GM18858 (cell line): ENCODE results near the gene NHLRC3.
"Not testable (repeated sequence)": the region's sequence is repeated elsewhere in the genome, so short reads cannot be mapped to it uniquely, and the experiment has no call there.

Source experiments
- ATAC-seq: cut with Tn5 transposase; IDR thresholded peaks from one replicate; pipeline ENCODE4 v1.9.1; 2021; ENCODE audit not compliant: unreplicated experiment

Gene NHLRC3

DNA sequence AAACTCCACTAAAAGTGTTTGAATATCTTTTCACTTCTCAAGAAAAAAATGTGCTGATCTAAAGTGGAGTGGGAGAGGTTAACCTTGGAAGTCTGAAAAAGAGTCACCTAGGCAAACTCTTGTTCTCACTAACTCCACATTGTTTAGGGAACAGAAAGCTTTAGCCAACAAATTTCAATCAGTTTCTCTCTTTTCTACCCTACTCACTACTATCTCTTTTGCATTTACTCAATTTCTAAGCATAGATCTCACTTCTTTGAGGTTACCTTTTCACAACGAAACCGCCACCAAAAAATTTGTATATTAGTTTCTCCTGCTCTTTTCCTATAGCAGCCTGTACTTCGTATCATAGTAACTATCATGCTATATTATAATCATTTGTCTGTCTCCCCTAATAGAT is 6.3 kb downstream of the NHLRC3 start:
- ATAC-seq: peak; percentile 86

DNA sequence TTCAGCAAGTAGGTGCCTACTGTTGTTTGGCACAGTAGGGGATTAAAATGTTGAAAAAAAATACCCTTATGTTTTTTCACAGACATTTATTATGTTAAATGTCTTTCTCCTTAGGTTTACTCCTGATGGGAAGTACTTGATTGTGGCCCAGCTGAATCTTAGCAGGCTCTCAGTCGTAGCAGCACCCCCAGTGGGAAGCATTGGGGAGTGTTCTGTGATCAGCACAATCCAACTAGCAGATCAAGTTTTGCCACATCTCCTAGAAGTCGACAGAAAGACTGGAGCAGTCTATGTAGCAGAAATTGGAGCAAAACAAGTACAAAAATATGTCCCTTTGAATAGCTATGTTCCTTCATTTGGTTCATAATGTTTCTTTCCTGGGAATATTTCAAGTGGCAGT is 9.3 kb downstream of the NHLRC3 start:
- ATAC-seq: no peak

DNA sequence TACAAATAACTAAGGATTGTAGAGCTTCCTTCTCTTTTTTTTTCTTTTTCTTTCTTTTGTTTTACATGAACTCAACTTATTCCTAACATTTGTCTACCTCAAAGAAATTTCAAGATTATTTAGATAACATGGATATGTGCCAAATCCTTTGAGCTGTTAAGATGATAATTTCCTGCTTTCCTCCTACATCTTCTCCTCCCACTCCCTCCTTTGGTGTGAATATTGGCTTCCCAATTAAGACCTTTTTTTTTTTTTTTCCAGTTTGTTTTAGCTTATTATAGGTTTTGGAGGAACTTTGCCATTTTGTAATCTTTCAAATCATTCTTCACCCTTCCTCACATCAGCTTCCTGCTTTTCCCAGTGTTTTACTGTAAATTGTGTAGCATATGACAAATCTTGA is 10.6 kb downstream of the NHLRC3 start:
- no peak for ATAC-seq

DNA sequence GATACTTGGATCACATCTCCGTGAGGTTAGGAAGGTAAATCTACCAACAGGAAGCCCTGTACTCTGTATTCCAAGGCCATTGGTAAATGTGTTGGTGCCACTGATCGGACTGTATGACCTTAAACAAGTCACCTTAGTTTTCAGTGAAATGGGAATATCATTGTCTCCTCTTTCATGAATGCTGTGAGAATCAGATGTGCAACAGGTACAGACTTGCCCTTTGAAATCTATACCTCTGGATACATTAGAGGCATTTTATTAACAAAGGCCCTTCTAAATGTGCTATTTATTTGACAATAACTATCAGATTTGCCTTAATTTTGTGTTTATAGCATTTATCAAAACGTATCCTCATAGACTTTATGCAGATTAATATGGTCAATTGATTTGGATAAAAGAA is 11.0 kb downstream of the NHLRC3 start:
- ATAC-seq: no peak

DNA sequence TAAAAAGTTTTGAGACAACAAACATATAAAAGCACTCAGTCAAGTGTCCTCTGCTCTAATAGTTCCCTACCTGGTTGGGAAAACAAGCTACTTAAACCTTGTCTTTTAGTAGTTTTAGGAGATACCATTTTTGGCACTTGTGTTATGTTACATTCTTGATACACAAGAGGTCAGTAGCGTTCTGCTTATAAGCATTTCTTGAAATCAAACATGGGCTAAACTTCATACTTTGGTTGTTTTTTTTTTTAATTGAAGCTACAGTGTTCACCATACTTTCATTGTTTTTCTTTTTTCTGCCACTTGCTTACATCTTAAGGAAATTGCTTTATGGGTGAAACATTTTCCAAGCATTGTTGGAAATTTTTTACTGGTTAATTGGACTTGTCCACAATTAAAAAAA is 12.9 kb downstream of the NHLRC3 start:
- no peak for ATAC-seq

DNA sequence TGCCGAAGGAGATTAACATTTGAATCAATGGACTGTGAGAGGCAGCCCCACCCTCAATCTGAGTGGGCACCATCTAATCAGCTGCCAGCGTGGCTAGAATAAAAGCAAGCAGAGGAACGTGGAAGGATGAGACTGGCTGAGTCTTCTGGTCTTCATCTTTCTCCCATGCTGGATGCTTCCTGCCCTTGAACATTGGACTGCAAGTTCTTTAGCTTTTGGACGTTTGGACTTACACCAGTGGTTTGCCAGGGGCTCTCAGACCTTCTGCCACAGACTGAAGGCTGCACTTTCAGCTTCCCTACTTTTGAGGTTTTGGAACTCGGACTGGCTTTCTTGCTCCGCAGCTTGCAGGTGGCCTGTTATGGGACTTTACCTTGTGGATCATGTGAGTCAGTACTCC is 14.7 kb downstream of the NHLRC3 start:
- ATAC-seq: no peak

DNA sequence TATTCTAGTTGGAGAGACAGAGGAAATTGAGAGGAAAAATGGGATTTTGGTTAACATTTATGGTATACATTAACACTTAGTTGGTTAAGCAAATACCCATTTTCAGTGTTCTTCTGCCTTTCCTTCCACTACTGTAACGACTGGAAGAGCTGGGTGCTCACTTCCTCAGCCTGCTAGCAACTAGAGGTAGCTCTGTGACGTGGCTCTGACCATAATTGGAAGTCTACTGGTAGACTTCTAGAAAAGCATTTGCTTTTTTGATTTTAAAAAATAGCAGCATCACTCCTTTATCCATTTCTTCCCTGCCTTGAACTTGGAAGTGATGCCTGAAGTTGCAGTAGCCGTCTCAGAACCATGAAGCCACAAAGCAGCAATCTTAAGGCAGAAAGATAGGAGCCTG is 15.9 kb downstream of the NHLRC3 start:
- no peak for ATAC-seq

DNA sequence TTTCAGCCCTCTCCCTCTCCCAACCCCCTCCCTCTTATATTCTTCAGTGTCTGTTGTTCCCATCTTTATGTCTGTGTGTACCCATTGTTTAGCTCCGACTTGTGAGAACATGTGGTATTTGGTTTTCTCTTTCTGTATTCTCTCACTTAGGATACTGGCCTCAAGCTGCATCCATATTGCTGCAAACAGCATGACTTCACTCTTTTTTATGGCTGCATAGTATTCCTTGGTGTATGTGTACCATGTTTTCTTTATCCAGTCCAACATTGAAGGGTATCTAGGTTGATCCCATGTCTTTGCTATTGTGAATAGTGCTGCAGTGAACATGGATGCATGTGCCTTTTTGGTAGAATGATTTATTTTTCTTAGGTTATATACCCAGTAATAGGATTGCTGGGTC is 17.8 kb downstream of the NHLRC3 start:
- ATAC-seq: no peak

DNA sequence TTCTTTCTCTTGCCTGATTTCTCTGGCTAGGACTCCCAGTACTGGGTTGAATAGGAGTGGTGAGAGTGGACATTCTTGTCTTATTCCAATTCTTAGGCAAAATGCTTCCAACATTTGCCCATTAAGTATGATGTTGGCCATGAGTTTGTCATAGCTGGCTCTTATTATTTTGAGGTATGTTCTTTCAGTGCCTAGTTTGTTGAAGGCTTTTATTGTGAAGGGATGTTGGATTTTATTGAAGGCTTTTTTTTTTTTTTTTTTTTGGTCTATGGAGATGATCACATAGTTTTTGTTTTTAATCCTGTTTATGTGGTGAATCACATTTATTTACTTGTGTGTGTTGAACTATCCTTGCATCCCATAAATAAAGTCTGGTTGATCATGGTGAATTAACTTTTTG is 19.8 kb downstream of the NHLRC3 start:
- ATAC-seq: no peak

DNA sequence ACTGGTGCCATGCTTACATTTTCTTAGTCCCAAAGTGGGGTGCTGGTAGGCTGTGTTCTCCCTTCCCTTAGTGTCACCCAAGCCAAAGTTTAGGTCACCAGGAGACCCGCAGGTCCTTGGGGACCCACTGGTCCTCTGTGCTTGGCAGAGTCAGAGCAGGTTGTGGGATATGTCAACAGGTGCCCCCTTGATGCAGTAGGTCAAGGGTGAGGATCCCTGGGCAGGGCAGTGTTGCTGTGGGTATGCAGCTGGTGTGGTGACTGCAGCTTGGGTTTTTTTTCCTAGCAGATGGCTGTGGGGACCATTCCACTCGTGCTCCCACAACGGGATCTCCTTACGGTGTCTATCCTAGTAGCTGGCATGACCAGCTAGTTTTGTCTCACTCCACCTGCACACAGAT is 23.7 kb downstream of the NHLRC3 start:
- ATAC-seq: no peak

DNA sequence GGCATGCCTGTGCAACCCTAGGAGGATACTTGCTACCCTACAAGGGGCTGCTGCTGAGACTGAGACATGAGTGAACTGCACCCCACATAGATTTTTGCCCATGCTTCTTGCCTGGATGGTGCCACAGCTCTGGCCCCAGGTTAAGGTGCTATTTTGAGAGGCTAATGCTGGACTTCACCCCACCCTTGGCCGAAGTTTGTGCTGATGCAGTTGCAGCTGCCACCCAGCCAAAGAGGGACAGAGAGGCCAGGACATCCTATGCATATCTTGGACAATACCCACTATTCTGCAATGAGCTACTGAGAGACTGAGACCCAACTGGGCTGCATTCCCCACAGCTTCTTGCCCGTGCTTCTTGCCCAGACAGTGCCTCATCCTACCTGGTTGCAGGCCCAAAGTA is 34.6 kb downstream of the NHLRC3 start:
- no peak for ATAC-seq

DNA sequence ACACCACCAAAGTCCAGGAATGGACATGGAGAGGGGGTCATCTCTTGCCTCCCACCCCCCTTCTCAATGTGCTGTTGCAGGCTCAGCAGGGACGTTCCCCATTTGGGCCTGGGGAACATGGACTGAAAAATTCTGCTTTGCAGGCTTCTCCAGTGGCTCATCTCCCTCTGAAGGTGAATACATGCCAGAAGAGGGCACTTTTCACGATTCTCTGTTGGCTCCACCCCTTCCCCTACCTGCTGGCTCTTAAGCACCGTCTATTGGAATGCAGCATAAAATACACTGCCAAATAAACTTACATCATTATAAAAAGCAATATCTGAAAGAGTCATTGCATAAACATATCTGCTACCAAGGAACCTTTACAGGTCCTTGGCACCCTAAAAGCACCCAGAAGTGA is 35.7 kb downstream of the NHLRC3 start:
- no peak for ATAC-seq

DNA sequence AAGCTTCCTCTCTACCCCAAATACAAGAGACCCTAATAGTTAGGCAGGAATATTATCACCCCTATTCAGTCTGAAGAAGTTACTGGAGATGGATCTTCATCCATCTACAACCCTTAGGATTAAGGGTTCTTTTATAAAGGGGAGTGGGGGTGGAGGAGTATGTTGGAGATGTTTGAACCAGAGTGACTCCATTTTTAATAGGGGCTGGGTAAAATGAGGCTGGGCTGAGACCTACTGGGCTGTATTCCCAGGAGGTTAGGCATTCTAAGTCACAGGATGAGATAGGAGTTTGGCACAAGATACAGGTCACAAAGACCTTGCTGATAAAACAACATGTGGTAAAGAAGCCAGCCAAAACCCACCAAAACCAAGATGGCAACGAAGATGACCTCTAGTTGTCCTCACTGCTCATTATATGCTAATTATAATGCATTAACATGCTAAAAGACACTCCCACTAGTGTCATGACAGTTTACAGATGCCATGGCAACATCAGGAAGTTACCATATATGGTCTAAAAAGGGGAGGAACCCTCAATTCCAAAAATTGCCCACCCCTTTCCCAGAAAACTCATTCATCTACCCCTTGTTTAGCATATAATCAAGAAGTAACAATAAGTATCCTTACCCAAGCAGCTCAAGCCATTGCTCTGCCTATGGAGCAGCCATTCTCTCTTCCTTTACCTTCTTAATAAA is 48.1 kb downstream of the NHLRC3 start:
- not testable (repeated sequence) for ATAC-seq

DNA sequence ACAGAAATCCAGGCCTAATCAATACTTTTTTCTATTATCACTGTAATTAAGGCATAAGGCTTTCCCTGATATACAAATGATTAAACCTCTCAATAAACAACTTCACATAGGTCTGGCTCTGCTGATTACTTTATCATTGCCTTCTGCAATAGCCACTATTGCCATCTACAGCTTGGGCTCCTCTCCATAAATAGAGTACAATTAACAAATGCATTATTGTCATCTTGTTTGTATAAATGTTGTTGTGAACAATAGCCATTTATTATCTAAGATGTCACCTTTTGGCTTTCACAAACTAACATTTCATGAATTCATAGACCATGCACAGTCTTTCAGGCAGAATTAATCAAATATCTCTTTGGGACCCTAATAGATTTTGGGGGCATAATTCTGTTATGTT is 53.3 kb downstream of the NHLRC3 start:
- ATAC-seq: no peak

DNA sequence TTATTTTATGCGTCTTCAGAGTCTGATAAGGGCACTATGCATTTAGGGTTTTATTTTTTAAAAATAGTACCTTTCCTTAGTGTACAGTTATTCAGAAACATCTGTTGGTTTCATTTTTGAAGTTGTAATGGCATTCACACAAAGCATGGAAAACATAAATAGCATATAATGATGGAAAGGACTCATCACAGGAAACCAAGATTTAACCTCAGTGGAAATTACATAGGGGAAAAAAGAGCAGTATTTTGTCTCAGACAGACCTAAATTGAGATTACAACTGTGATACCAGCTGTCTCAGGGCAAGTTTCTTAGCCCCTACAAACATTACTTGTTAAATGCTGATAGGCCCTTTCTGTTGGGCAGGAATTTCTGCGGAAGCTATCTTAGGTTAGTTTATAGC is 57.2 kb downstream of the NHLRC3 start:
- ATAC-seq: peak; percentile 67

DNA sequence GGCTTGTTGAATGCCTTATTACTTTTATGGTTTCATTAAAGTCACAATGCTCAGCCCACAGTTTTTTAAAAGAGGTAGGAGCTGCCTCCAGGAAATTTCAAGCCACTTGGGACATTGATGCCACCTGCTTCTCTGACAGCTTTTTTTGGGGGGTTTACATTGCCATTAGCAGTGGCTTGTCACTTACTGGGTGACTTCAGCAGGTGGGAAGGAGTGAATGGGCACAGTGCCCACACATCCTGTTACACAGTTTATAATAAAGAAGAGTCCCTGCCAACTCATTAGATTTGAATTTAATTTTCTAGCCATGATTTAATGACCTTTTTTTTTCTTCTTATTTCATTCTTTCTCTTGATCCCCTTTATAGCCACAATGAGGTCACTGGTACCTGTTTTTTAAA is 61.0 kb downstream of the NHLRC3 start:
- no peak for ATAC-seq
